ENCODE results near the gene SEMA5A.

Gene SEMA5A

GRCh38 chr5:9431151-9431495, 114.8 kb downstream of the SEMA5A start:
- Histone ChIP-seq H3K36me3 (ENCODE audit: control insufficient read depth in 1 of 2, insufficient read depth in 2 of 2, low read length in 2 of 2) (no peaks in the 10 kb centered on the region), H3K27me3 (ENCODE audit: control insufficient read depth in 1 of 2, insufficient read depth in 2 of 2, low read length in 2 of 2) (no peaks in the 10 kb centered on the region), H3K4me1 (ENCODE audit: control insufficient read depth in 1 of 2, insufficient read depth in 2 of 2, low read length in 2 of 2) (peaks cover 5 to 12% of the 10 kb centered on the region in 2 donors), H3K27ac (ENCODE audit: low read depth, low read length) (no peak overlapping the region), H3K9me3 (ENCODE audit: control insufficient read depth in 1 of 2, low read length in 2 of 2) (no peaks in the 10 kb centered on the region), H3K9ac (ENCODE audit: low read depth in 1 of 2, low read length in 2 of 2) (no peak overlapping the region), H3K4me3 (ENCODE audit: low read depth in 1 of 2, low read length in 2 of 2) (no peak overlapping the region)

DNA sequence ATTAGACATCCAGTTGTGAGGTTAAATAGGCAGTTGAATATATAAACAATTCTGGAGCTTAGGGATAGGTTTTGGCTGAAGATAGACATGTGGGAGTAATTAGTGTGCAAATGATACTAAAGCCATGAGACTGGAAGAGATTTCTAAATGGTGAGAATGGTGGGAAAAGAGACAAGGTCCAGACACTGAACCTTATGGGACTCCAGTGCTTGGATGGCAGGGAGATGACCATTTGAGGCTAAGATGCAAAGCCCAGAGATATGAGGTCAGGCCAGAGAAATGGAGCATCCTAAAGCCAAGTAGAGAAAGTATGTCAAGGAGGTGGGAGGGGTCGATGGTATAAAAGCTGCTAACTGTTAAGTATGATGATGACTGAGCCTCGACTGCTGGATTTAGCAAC, 115.6 kb downstream of the SEMA5A start:
- H3K27ac ChIP-seq (ENCODE audit: low read depth, low read length): no peak overlapping the region
- no peak overlapping the region for H3K9ac ChIP-seq (ENCODE audit: low read depth in 1 of 2, low read length in 2 of 2)
- no peaks in the 10 kb centered on the region for H3K27me3 ChIP-seq (ENCODE audit: control insufficient read depth in 1 of 2, insufficient read depth in 2 of 2, low read length in 2 of 2)
- peaks cover 5 to 12% of the 10 kb centered on the region in 2 donors for H3K4me1 ChIP-seq (ENCODE audit: control insufficient read depth in 1 of 2, insufficient read depth in 2 of 2, low read length in 2 of 2)
- H3K36me3 ChIP-seq (ENCODE audit: control insufficient read depth in 1 of 2, insufficient read depth in 2 of 2, low read length in 2 of 2): no peaks in the 10 kb centered on the region
- no peaks in the 10 kb centered on the region for H3K9me3 ChIP-seq (ENCODE audit: control insufficient read depth in 1 of 2, low read length in 2 of 2)
- H3K4me3 ChIP-seq (ENCODE audit: low read depth in 1 of 2, low read length in 2 of 2): no peak overlapping the region

DNA sequence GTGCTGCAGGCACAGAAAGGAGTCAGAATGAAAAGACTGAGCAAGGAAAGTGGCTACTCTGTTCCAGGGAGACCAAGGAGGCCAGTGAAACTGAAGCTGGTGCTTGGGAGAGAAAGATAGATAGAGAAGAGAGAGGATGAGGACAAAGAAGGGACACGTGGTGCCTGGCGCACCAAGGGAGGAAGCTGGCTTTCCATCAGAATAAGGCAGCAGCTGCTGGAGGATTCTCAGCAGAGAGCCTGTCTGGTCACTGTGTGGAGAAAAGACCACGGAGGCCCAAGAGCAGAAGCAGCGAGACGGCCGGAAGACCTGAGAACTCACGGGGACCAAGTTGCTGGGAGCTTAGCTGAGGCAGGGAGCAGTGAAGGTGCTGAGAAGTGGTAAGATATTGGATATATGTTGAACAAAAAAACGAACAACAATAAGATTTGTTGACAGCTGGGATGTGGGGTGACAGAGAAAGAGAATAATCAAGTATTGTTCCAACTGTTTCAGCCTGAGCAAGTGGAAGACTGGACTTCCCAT, 116.1 kb downstream of the SEMA5A start:
- H3K4me1 ChIP-seq (ENCODE audit: control insufficient read depth in 1 of 2, insufficient read depth in 2 of 2, low read length in 2 of 2): peaks cover 5 to 12% of the 10 kb centered on the region in 2 donors
- H3K9ac ChIP-seq (ENCODE audit: low read depth in 1 of 2, low read length in 2 of 2): no peak overlapping the region

GRCh38 chr5:9428272-9428671, 117.6 kb downstream of the SEMA5A start:
- H3K36me3 ChIP-seq (ENCODE audit: control insufficient read depth in 1 of 2, insufficient read depth in 2 of 2, low read length in 2 of 2): no peaks in the 10 kb centered on the region
- H3K4me1 ChIP-seq (ENCODE audit: control insufficient read depth in 1 of 2, insufficient read depth in 2 of 2, low read length in 2 of 2): peaks cover 5 to 12% of the 10 kb centered on the region in 2 donors
- no peak overlapping the region for H3K27ac ChIP-seq (ENCODE audit: low read depth, low read length)
- H3K9ac ChIP-seq (ENCODE audit: low read depth in 1 of 2, low read length in 2 of 2): no peak overlapping the region
- no peak overlapping the region for H3K4me3 ChIP-seq (ENCODE audit: low read depth in 1 of 2, low read length in 2 of 2)
- no peaks in the 10 kb centered on the region for H3K9me3 ChIP-seq (ENCODE audit: control insufficient read depth in 1 of 2, low read length in 2 of 2)
- no peaks in the 10 kb centered on the region for H3K27me3 ChIP-seq (ENCODE audit: control insufficient read depth in 1 of 2, insufficient read depth in 2 of 2, low read length in 2 of 2)

More for the DNA sequence above, 116.1 kb downstream of the SEMA5A start:
- H3K27me3 ChIP-seq (ENCODE audit: control insufficient read depth in 1 of 2, insufficient read depth in 2 of 2, low read length in 2 of 2): no peaks in the 10 kb centered on the region
- no peaks in the 10 kb centered on the region for H3K9me3 ChIP-seq (ENCODE audit: control insufficient read depth in 1 of 2, low read length in 2 of 2)
- no peak overlapping the region for H3K27ac ChIP-seq (ENCODE audit: low read depth, low read length)
- no peaks in the 10 kb centered on the region for H3K36me3 ChIP-seq (ENCODE audit: control insufficient read depth in 1 of 2, insufficient read depth in 2 of 2, low read length in 2 of 2)
- no peak overlapping the region for H3K4me3 ChIP-seq (ENCODE audit: low read depth in 1 of 2, low read length in 2 of 2)

DNA sequence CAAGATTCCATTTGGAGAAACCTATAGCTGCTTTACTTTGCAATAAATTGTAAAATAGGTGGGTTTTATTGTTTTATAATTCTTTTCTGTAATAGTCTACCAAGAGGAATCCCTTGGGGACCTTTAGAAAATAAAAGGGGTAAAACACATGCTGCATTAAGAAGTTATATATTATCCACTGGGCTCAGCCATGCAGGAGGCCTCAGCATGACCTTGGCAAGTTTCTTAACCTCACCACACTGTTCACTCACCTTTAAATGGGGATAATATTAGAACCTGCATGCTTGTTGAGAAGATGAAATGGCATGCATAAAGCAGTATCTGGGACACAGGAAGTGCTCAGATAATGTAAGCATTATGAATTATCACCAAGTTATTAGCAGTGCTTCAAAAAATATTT, 120.2 kb downstream of the SEMA5A start:
- H3K9ac ChIP-seq (ENCODE audit: low read depth in 1 of 2, low read length in 2 of 2): no peak overlapping the region
- peaks cover 0 to 4% of the 10 kb centered on the region in 2 donors for H3K4me1 ChIP-seq (ENCODE audit: control insufficient read depth in 1 of 2, insufficient read depth in 2 of 2, low read length in 2 of 2)
- no peak overlapping the region for H3K27ac ChIP-seq (ENCODE audit: low read depth, low read length)
- no peaks in the 10 kb centered on the region for H3K27me3 ChIP-seq (ENCODE audit: control insufficient read depth in 1 of 2, insufficient read depth in 2 of 2, low read length in 2 of 2)
- no peaks in the 10 kb centered on the region for H3K36me3 ChIP-seq (ENCODE audit: control insufficient read depth in 1 of 2, insufficient read depth in 2 of 2, low read length in 2 of 2)
- no peaks in the 10 kb centered on the region for H3K9me3 ChIP-seq (ENCODE audit: control insufficient read depth in 1 of 2, low read length in 2 of 2)
- H3K4me3 ChIP-seq (ENCODE audit: low read depth in 1 of 2, low read length in 2 of 2): no peak overlapping the region

GRCh38 chr5:9423571-9423970, 122.3 kb downstream of the SEMA5A start:
- peaks cover 0 to 3% of the 10 kb centered on the region in 2 donors for H3K36me3 ChIP-seq (ENCODE audit: control insufficient read depth in 1 of 2, insufficient read depth in 2 of 2, low read length in 2 of 2)
- H3K27me3 ChIP-seq (ENCODE audit: control insufficient read depth in 1 of 2, insufficient read depth in 2 of 2, low read length in 2 of 2): no peaks in the 10 kb centered on the region
- no peaks in the 10 kb centered on the region for H3K9me3 ChIP-seq (ENCODE audit: control insufficient read depth in 1 of 2, low read length in 2 of 2)
- H3K4me3 ChIP-seq (ENCODE audit: low read depth in 1 of 2, low read length in 2 of 2): no peak overlapping the region
- H3K9ac ChIP-seq (ENCODE audit: low read depth in 1 of 2, low read length in 2 of 2): no peak overlapping the region
- H3K27ac ChIP-seq (ENCODE audit: low read depth, low read length): no peak overlapping the region
- H3K4me1 ChIP-seq (ENCODE audit: control insufficient read depth in 1 of 2, insufficient read depth in 2 of 2, low read length in 2 of 2): peaks cover 0 to 4% of the 10 kb centered on the region in 2 donors

- no peaks in the 10 kb centered on the region for H3K27me3 ChIP-seq (ENCODE audit: control insufficient read depth in 1 of 2, insufficient read depth in 2 of 2, low read length in 2 of 2)
- H3K36me3 ChIP-seq (ENCODE audit: control insufficient read depth in 1 of 2, insufficient read depth in 2 of 2, low read length in 2 of 2): peaks cover 0 to 3% of the 10 kb centered on the region in 2 donors
- H3K9ac ChIP-seq (ENCODE audit: low read depth in 1 of 2, low read length in 2 of 2): no peak overlapping the region
- no peaks in the 10 kb centered on the region for H3K9me3 ChIP-seq (ENCODE audit: control insufficient read depth in 1 of 2, low read length in 2 of 2)
- no peak overlapping the region for H3K4me3 ChIP-seq (ENCODE audit: low read depth in 1 of 2, low read length in 2 of 2)
- peaks cover 0 to 4% of the 10 kb centered on the region in 2 donors for H3K4me1 ChIP-seq (ENCODE audit: control insufficient read depth in 1 of 2, insufficient read depth in 2 of 2, low read length in 2 of 2)
- H3K27ac ChIP-seq (ENCODE audit: low read depth, low read length): no peak overlapping the region
These were observed 124.0 kb downstream of the SEMA5A start for GRCh38 chr5:9421884-9422283.

- H3K9ac ChIP-seq (ENCODE audit: low read depth in 1 of 2, low read length in 2 of 2): no peak overlapping the region
- H3K36me3 ChIP-seq (ENCODE audit: control insufficient read depth in 1 of 2, insufficient read depth in 2 of 2, low read length in 2 of 2): peaks cover 0 to 3% of the 10 kb centered on the region in 2 donors
- no peak overlapping the region for H3K27ac ChIP-seq (ENCODE audit: low read depth, low read length)
- peaks cover 0 to 4% of the 10 kb centered on the region in 2 donors for H3K4me1 ChIP-seq (ENCODE audit: control insufficient read depth in 1 of 2, insufficient read depth in 2 of 2, low read length in 2 of 2)
- no peaks in the 10 kb centered on the region for H3K27me3 ChIP-seq (ENCODE audit: control insufficient read depth in 1 of 2, insufficient read depth in 2 of 2, low read length in 2 of 2)
- no peak overlapping the region for H3K4me3 ChIP-seq (ENCODE audit: low read depth in 1 of 2, low read length in 2 of 2)
- no peaks in the 10 kb centered on the region for H3K9me3 ChIP-seq (ENCODE audit: control insufficient read depth in 1 of 2, low read length in 2 of 2)
These were observed 126.1 kb downstream of the SEMA5A start for GRCh38 chr5:9419794-9420193.

GRCh38 chr5:9415566-9415965, 130.3 kb downstream of the SEMA5A start:
- Histone ChIP-seq H3K4me3 (ENCODE audit: low read depth in 1 of 2, low read length in 2 of 2) (no peak overlapping the region), H3K4me1 (ENCODE audit: control insufficient read depth in 1 of 2, insufficient read depth in 2 of 2, low read length in 2 of 2) (peaks cover 0 to 6% of the 10 kb centered on the region in 2 donors), H3K36me3 (ENCODE audit: control insufficient read depth in 1 of 2, insufficient read depth in 2 of 2, low read length in 2 of 2) (peaks cover 0 to 3% of the 10 kb centered on the region in 2 donors), H3K27me3 (ENCODE audit: control insufficient read depth in 1 of 2, insufficient read depth in 2 of 2, low read length in 2 of 2) (no peaks in the 10 kb centered on the region), H3K9ac (ENCODE audit: low read depth in 1 of 2, low read length in 2 of 2) (no peak overlapping the region), H3K27ac (ENCODE audit: low read depth, low read length) (no peak overlapping the region), H3K9me3 (ENCODE audit: control insufficient read depth in 1 of 2, low read length in 2 of 2) (no peaks in the 10 kb centered on the region)

DNA sequence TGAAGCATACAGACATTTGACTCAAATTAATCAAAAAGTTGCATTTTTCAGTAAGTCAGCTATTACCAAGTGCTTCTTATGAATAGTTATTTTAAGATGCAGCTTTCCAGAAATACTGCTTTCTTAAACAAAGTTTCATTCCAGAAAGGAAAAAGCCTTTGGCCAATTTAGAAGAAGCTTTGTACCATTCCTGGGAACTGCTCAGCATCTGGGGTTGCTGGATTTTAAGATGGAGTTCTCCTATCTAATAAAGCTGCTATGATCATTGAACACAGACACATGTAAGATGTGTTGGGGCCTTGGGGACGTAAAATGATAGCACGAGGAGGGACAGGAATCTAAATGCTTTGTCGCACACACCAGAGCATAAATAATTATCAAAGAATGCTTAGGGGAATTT, 130.8 kb downstream of the SEMA5A start:
- no peaks in the 10 kb centered on the region for H3K27me3 ChIP-seq (ENCODE audit: control insufficient read depth in 1 of 2, insufficient read depth in 2 of 2, low read length in 2 of 2)
- H3K9me3 ChIP-seq (ENCODE audit: control insufficient read depth in 1 of 2, low read length in 2 of 2): no peaks in the 10 kb centered on the region
- H3K27ac ChIP-seq (ENCODE audit: low read depth, low read length): no peak overlapping the region
- H3K4me1 ChIP-seq (ENCODE audit: control insufficient read depth in 1 of 2, insufficient read depth in 2 of 2, low read length in 2 of 2): peaks cover 0 to 6% of the 10 kb centered on the region in 2 donors
- H3K9ac ChIP-seq (ENCODE audit: low read depth in 1 of 2, low read length in 2 of 2): no peak overlapping the region
- H3K4me3 ChIP-seq (ENCODE audit: low read depth in 1 of 2, low read length in 2 of 2): no peak overlapping the region
- peaks cover 0 to 3% of the 10 kb centered on the region in 2 donors for H3K36me3 ChIP-seq (ENCODE audit: control insufficient read depth in 1 of 2, insufficient read depth in 2 of 2, low read length in 2 of 2)

DNA sequence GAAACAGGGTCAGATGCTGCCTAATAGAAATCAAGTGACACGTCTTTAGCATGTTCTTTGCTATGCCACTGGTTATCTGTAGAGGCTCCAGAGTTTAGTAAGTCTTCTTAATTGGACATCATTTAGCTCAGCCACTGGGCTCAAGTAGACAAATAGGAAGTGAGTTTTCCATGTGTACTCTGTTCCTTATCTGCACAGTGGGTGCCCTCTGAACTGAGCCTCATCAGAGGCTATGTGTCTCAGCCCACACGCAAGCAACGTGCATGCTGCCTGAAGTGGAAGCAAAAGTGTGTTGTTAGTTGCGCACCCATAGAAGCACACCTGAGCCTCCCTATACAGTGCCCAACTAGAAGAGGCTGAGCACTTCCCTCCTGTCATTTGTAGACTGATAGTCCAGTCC, 134.7 kb downstream of the SEMA5A start:
- Histone ChIP-seq H3K4me1 (ENCODE audit: control insufficient read depth in 1 of 2, insufficient read depth in 2 of 2, low read length in 2 of 2) (peaks cover 0 to 6% of the 10 kb centered on the region in 2 donors), H3K27me3 (ENCODE audit: control insufficient read depth in 1 of 2, insufficient read depth in 2 of 2, low read length in 2 of 2) (no peaks in the 10 kb centered on the region), H3K27ac (ENCODE audit: low read depth, low read length) (no peak overlapping the region), H3K9ac (ENCODE audit: low read depth in 1 of 2, low read length in 2 of 2) (no peak overlapping the region), H3K36me3 (ENCODE audit: control insufficient read depth in 1 of 2, insufficient read depth in 2 of 2, low read length in 2 of 2) (no peaks in the 10 kb centered on the region), H3K9me3 (ENCODE audit: control insufficient read depth in 1 of 2, low read length in 2 of 2) (no peaks in the 10 kb centered on the region), H3K4me3 (ENCODE audit: low read depth in 1 of 2, low read length in 2 of 2) (no peak overlapping the region)
